BE2C (cell line): Measurements from ENCODE around the gene TRIM44.

Source experiments
- DNase-seq: peaks from one replicate; pipeline ENCODE4 v3.0.0-alpha.2; 2020
- H3K27me3 ChIP-seq: fragments of 250-450 bp; sonication (Bioruptor Pico); 2 replicates; pipeline ENCODE4 v1.5.1; 2020; ENCODE audit warnings: mild to moderate bottlenecking
- H3K36me3 ChIP-seq: fragments of 250-450 bp; sonication (Bioruptor Pico); 2 replicates; pipeline ENCODE4 v1.5.1; 2020; ENCODE audit warnings: mild to moderate bottlenecking
- H3K4me1 ChIP-seq: fragments of 250-450 bp; sonication (Bioruptor Pico); 2 replicates; pipeline ENCODE4 v1.5.1; 2020
- H3K4me3 ChIP-seq: 2 replicates; pipeline ENCODE4 v1.5.1; 2011; ENCODE audit warnings: low read depth, low read length
- H3K9me3 ChIP-seq: fragments of 250-450 bp; sonication (Bioruptor Pico); 2 replicates; pipeline ENCODE4 v1.5.1; 2020
- CTCF ChIP-seq: IDR thresholded peaks from 2 replicates; pipeline ENCODE4 v1.5.1; 2012; ENCODE audit warnings: mild to moderate bottlenecking, low read depth, low read length

TRIM44 gene

GRCh38 chr11:35681163-35681767, 18.7 kb downstream of the TRIM44 start:
- Histone ChIP-seq H3K4me1 (no peaks in the 10 kb centered on the region), H3K27me3 (no peaks in the 10 kb centered on the region), H3K4me3 (no peak overlapping the region), H3K36me3 (no peaks in the 10 kb centered on the region), H3K9me3 (no peaks in the 10 kb centered on the region)
- no peak for DNase-seq
- TF ChIP-seq CTCF: no peak

GRCh38 chr11:35682230-35683173, 19.9 kb downstream of the TRIM44 start:
- no peaks in the 10 kb centered on the region for H3K27me3 ChIP-seq
- no peaks in the 10 kb centered on the region for H3K9me3 ChIP-seq
- no peak overlapping the region for H3K4me3 ChIP-seq
- no peaks in the 10 kb centered on the region for H3K4me1 ChIP-seq
- DNase-seq: no peak
- no peak for TF ChIP-seq CTCF
- no peaks in the 10 kb centered on the region for H3K36me3 ChIP-seq

- DNase-seq: no peak
- no peak overlapping the region for H3K4me3 ChIP-seq
- H3K9me3 ChIP-seq: no peaks in the 10 kb centered on the region
- H3K27me3 ChIP-seq: no peaks in the 10 kb centered on the region
- no peak for TF ChIP-seq CTCF
- H3K4me1 ChIP-seq: no peaks in the 10 kb centered on the region
- no peaks in the 10 kb centered on the region for H3K36me3 ChIP-seq
These were observed 21.3 kb downstream of the TRIM44 start for GRCh38 chr11:35683728-35684339.

GRCh38 chr11:35688023-35688422, 25.4 kb downstream of the TRIM44 start:
- no peaks in the 10 kb centered on the region for H3K36me3 ChIP-seq
- no peak overlapping the region for H3K4me3 ChIP-seq
- DNase-seq: no peak
- H3K4me1 ChIP-seq: no peaks in the 10 kb centered on the region
- no peak for TF ChIP-seq CTCF
- no peaks in the 10 kb centered on the region for H3K9me3 ChIP-seq
- H3K27me3 ChIP-seq: no peaks in the 10 kb centered on the region

- Histone ChIP-seq H3K36me3 (no peaks in the 10 kb centered on the region), H3K27me3 (no peaks in the 10 kb centered on the region), H3K9me3 (no peaks in the 10 kb centered on the region), H3K4me3 (no peak overlapping the region), H3K4me1 (no peaks in the 10 kb centered on the region)
- TF ChIP-seq CTCF: no peak
- no peak for DNase-seq
These were observed 26.8 kb downstream of the TRIM44 start for GRCh38 chr11:35689081-35689996.
